NOMO-1 (cell line): ENCODE measurements around the gene SLC5A11.
A peak's percentile ranks its signal among the peaks of the same experiment; 100 is the strongest.
"Not testable (repeated sequence)": the region's sequence is repeated elsewhere in the genome, so short reads cannot be mapped to it uniquely, and the experiment has no call there.

ENCODE experiments used
- DNase-seq, 2 experiments: peaks; one replicate each; lab custom pipeline; 2025; ENCODE audit not compliant: unreplicated experiment in 2 of 2; lab: John Stamatoyannopoulos, UW

The SLC5A11 gene

DNA sequence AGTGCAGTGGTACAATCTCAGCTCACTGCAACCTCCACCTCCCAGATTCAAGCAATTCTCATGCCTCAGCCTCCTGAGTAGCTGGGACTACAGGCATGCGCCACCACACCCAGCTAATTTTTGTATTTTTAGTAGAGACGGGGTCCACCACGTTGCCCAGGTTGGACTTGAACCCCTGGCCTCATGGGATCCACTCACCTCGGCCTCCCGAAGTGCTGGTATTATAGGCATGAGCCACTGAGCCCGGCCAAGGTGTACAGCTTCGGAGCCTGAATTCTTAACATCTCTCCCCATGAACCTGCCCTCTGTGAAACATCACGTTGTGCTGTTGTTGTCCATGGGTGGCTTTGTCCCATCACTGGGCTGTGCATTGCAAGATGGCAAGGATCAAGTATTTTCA, 11.1 kb downstream of the SLC5A11 start:
- not testable (repeated sequence) for DNase-seq

DNA sequence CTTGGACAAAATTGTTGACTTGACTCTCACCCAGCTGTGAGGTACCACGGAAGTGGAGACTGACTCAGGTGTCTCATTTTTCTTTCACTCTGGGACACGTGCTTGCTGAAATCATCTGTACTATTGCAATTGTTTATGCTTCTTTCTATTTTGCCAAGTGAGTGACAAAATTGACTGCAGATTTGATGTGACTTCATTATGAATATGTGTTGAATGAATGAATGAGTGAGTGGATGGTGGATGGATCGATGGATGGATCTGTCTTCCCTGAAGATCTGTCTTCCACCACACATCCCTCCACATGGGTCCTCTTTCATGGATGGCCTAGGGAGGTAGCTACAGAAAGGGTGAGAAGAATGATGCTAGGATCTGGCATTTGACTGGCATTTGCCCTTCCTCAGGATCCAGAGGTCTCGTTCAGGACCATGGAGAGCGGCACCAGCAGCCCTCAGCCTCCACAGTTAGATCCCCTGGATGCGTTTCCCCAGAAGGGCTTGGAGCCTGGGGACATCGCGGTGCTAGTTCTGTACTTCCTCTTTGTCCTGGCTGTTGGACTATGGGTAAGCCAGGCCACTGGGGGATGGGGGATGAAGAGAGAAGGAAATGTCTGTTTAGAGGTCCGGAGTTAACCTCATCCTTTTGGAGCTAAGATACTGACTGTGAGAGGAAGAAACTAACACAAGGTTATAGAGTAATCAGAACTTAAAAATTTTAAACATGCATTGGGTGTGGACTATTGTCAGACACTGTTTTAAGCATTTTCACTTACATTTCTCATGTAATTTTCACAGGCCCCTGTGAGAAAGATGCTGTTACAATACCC, 12.7 kb downstream of the SLC5A11 start:
- peak; percentile 5 to 6 for DNase-seq

DNA sequence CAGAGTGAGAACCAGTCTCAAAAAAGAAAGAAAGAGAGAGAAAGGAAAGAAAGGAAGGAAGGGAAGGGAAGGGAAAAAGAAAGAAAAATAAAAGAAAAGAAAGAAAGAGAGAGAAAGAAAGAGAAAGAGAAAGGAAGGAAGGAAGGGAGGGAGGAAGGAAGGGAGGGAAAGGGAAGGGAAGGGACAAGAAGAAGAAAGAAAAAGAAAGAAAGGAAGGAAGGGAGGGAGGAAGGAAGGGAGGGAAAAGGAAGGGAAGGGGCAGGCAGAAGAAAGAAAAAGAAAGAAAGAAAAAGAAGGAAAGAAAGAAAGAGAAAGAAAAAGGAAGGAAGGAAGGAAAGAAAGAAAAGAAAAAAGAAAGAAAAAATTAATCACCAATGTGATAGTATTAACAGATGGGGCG, 15.7 kb downstream of the SLC5A11 start:
- DNase-seq = no peak

DNA sequence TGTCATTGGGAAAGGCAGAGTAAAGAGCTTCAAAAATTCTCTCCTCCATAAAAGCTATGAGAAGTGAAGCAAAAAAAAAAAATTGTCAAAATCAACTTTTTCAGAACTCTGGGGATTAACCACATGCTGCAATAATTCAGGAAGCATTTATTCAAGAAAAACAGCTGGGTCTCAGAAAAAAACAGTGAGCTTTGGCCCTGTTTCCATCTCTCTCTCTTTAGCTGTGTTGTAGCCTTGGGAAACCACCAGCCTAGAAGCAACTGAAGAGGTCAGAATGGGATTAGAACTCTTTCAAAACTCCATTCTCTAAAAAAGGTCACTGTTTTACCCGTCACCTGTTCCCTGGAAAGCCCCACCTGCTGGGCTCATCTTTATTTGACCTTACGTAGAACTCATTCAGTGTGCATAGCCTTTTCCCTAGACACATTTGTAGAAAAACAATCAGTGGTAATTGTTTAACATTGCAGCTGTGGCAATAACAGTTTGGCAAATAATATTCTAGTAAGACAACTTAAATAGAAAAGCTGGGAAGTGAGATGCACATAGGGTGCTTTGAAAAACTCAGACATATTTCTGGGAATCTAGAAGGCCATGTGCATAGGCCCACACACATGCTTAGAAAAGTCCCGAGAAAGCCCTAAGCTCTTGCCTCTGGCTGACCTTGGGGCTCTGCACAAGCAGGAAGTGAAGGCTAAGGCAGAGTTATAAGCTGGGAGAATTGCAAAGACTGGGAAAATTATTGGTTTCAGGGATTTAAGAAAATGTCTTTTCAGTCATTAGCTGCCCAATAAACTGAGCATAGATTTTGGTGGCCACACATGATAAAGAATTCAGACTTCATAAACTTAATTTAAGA, 18.0 kb downstream of the SLC5A11 start:
- DNase-seq = no peak

DNA sequence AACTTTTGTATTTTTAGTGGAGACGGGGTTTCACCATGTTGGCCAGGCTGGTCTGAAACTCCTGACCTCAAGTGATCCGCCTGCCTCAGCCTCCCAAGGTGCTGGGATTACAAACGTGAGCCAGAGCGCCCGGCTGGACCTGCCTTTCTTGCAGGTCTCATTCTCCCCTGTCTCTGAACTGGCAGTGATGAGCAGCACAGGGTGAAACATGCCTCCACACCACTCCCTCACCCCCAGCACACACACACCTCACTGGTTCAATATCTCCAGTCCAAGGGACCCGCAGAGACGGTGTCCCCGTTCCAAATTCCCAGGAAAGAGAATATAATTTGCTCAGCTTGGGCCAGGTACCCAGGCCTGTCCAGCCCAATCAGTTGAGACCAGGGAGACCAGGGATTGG, 23.3 kb downstream of the SLC5A11 start:
- DNase-seq = no peak

DNA sequence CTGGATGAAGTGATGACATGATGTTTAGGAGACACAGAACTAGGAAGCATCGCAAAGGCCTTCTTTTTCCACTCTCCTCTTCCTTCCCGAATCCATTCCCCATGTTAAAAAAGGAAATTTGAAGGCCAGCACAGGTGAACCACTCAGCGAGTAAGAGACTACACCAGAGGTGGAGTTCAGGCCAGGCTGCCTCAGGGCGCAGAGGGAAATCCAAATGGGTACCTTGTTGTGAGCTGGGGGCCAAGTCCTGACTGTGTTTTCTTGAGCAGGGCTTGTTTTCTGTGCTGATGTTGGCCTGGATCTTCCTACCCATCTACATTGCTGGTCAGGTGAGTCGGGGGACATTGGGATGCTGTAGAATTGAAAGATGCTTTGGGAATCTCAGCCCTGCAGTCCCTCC, 26.1 kb downstream of the SLC5A11 start:
- DNase-seq = no peak

DNA sequence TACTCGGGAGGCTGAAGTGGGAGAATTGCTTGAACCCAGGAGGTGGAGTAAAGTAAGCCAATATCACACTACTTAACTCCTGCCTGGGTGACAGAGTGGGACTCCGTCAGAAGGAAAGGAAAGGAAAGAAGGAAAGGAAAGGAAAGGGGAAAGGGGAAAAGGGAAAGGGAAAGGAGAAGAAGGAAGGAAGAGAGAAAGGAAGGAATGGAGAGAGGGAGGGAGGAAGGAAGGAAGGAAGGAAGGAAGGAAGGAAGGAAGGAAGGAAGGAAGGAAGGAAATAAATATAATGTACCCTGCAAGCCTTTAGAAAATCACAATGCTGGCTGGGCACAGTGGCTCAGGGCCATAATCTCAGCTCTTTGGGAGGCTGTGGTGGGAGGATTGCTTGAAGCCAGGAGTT, 27.3 kb downstream of the SLC5A11 start:
- no peak for DNase-seq

DNA sequence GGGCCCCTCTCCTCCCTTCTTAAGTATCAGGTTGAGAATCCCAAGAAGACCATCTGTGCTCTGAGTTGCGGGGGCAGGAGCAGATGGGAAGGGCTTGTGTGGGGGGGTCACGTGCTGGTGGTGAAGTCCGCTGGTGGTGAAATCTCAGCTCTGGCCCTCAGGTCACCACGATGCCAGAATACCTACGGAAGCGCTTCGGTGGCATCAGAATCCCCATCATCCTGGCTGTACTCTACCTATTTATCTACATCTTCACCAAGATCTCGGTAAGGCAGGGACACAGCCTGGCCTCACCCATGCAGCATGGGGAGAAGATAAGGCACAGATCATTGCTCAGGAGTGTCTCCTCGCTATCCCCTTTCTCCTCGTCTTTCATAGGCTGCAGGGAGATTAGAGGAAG, 29.7 kb downstream of the SLC5A11 start:
- DNase-seq = no peak

DNA sequence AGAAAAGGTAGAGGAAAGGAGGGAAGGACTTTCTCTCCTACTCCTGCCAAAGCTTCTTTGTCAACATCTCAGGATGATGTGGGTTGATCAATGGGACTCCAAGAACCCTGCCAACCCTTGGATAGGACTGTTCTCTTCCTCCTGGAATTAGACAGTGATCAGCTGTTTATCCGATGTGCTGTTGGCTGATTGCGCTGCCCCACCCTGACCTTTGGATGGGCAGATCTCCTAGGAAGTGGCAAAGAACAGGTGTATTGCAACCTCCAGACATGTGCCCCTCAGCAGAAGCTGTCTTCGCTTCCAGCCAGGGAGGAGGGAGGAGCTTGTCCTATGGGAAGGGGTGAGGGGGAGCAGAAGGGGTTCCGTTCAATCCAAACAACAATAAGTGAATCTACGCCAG, 30.5 kb downstream of the SLC5A11 start:
- DNase-seq = no peak

DNA sequence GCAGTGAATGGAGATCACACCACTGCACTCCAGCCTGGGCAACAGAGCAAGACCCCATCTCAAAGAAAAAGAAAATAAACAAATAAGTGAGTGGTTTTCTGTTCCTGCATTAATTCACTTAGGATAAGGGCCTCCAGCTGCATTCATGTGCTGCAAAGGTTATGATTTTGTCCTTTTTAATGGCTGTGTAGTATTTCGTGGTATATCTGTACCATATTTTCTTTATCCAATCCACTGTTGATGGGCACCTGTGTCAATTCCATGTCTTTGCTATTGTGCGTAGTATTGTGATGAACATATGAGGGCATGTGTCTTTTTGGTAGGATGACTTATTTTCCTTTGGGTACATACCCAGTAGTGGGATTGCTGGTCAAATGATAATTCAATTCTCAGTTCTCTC, 33.9 kb downstream of the SLC5A11 start:
- no peak for DNase-seq

DNA sequence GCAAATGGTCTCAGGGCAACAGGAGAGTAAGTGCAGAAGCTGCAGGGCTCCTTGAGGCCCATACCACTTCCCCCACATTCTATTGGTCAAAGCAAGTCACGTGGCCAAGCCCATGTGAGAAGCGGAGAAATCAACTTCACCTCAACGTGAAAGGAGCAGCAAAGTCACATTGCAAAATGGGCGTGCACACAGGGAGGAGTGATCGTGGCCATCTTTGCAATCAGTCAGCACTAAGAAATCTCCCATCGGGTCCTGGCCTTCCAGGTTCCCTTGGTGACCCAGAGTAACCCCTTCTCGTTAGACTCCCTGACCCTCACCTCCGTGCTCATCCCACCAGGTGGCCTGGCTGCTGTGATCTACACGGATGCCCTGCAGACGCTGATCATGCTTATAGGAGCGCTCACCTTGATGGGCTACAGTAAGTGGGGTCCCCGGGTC, 38.0 kb downstream of the SLC5A11 start:
- DNase-seq = no peak

DNA sequence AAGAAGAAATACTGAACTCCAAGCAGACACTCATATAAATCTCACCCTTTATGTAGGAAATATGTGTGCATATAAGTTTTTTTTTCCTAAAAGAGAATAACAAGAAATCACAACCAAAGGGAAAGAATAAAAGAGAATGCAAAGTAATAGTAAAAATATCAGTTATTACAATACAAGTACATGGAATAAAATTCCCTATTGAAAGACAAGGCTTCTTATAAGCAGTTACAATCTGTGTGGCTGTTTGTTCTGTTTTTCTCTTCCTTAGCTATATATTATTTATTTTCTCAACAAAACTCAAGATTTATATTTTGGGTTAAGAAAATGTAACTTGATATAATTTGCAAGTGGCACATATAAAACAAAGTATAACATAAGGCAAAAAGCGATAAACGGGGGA, 41.7 kb downstream of the SLC5A11 start:
- DNase-seq = no peak

DNA sequence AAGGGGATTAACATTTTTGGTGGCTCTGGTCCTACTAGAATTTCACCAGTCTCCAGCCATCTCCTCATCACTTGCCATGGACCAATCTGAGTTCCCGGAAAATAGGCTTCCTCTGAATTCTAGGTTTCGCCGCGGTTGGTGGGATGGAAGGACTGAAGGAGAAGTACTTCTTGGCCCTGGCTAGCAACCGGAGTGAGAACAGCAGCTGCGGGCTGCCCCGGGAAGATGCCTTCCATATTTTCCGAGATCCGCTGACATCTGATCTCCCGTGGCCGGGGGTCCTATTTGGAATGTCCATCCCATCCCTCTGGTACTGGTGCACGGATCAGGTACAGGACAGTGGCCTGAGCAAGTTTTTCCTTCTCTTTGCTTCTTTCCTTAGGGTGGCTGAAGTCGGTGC, 45.0 kb downstream of the SLC5A11 start:
- no peak for DNase-seq

DNA sequence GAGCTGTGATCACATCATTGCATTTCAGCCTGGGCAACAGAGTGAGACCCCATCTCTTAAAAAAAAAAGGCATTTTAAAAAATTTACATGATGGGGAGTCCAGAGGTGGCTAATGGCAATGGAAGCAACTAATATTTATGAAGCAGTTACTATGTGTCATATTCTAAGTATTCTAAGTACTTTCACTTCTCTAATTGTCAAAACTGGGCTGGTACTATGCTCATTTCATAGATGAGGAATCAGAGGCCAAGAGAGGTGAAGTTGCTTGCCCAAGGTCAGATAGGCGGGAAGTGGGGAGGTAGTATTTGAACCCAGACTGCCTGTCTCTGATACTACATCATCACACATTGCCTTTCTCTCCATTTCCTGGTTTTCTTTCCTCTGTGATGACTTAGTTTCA, 50.7 kb downstream of the SLC5A11 start:
- DNase-seq = peak; percentile 75 to 89

DNA sequence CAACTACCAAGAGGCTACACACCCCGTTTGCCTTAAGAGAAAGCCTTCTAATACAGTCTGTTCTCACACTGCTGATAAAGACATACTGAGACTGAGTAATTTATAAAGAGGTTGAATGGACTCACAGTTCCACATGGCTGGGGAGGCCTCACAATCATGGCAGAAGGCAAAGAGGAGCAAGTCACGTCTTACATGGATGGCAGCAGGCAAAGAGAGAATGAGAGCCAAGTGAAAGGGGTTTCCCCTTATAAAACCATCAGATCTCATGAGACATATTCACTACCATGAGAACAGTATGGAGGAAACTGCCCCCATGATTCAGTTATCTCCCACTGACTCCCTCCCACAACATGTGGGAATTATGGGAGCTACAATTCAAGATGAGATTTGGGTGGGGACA, 51.8 kb downstream of the SLC5A11 start:
- not testable (repeated sequence) for DNase-seq

DNA sequence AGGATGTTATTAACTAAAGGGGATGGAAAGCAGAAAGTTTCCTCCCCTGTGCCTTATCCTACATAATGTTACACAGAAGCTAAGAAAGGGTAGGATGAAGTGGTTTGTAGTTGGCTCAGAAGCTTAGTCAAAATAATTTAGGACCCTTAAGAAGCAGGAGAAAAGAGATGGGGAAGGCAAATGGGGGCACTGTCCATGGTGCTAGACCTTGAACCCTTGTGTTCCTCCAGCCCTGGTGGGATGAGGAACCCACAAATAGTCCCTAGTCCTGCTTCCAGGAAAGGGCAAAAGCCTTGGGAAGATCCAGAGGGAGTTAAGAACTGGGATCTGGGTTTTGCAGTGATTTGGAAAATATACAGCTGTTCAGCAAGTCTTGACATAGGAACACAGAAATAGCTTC, 54.5 kb downstream of the SLC5A11 start:
- DNase-seq = no peak

DNA sequence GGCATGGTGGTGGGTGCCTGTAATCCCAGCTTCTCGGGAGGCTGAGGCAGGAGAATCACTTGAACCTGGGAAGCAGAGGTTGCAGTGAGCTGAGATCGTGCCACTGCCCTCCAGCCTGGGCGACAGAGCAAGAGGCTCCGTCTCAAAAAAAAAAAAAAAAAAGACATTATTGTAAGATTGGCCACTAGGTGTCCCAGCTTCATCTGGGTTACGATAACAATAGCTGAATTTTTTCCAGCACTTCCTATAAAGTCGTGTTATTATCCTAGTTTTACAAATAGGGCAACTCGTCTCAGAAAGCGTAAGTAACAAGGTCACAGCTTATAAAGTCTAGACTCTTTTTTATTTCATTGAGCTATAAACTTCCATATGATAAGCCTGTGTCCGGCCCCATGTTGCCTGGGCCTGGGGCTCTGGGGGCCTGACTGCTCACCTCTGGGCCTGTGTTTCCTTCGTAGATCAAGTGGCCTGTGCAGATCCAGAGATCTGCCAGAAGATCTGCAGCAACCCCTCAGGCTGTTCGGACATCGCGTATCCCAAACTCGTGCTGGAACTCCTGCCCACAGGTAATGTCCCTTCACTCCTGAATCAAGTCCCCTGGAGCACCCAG, 60.5 kb downstream of the SLC5A11 start:
- no peak for DNase-seq

DNA sequence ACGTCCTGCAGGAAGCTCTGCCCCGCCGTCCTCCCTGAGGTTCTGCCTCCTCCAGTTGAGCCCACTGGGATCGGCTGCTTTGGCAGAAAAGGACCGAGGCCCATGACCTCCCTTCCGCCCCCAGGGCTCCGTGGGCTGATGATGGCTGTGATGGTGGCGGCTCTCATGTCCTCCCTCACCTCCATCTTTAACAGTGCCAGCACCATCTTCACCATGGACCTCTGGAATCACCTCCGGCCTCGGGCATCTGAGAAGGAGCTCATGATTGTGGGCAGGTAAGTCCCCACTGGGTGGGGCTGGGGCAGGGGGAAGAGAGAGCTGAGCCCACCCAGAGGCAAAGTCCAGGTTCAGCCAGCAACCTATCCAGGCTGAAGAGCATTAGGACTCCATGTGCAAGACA, 61.1 kb downstream of the SLC5A11 start:
- no peak for DNase-seq

DNA sequence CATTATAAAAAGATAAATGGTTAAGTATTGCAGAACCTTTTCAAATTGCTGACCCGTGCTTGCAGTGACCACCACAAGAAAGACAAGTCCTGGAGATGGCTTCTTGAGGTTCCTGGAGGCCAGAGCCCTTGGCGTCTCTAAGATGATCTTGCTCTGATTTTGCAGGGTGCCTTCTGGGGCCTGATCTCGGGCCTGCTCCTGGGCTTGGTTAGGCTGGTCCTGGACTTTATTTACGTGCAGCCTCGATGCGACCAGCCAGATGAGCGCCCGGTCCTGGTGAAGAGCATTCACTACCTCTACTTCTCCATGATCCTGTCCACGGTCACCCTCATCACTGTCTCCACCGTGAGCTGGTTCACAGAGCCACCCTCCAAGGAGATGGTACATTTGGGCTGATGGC, 63.0 kb downstream of the SLC5A11 start:
- no peak for DNase-seq

DNA sequence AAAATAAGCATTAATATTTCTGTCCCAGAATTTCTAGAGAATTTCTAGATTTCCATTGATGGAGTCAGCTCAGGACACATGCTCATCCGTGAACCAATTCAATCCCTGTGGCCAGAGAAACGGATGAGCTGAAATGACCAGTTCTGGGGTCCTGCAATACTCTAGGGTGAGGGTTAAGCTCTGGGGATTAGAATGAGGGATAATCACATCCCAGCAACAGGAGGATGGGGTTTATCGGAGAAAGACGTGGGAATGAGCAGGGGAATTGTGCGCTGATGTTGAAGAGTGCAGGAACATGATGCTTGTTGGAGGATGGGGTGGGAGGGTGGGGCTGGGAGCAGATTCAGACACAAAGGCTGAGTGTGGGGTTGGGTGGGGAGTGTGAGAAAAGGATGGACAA, 64.1 kb downstream of the SLC5A11 start:
- DNase-seq = no peak

DNA sequence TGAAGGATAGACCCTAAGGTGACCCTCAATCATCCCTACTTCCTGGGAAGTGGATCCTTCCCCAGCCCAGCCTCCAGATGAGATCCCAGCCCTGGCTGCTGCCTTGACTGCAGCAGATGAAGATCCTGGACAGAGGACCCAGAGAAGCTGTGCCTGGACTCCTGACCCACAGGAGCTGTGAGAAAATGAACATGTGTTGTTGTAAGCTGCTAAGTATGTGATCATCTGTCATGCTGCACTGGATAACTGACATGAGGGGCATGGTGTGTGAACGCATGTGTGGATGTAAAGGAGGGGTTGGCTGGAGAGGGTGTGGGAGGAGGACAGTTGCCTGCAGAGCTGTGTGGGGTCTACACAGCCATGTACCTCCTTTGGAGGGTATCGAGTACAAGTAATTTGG, 69.3 kb downstream of the SLC5A11 start:
- no peak for DNase-seq

DNA sequence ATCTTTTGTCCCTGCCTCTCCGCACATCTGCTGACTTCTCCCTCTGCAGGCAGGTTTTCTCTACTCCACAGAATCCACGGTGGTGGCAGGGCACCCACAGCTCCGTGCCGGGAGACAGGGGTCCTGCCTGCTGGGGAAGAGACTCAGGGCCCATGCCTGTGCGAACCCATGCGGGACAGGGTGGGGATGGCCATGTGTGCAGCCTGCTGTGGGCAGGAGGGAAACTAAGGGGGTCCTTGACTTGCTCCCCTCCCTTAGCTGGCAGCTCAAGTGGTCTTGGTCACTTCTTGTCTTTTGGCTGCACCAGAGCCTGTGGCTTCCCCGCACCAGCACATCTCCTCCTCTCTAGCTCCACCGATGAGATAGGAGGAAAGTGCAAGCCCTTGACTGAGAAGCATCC, 69.8 kb downstream of the SLC5A11 start:
- DNase-seq = no peak
